ENCODE results near the gene RAD51B. TPM values are rescaled to one million over a fixed set of nuclear protein-coding genes. Genes with fewer than 3 reads are reported as not detected.

Gene RAD51B
- total RNA-seq, 4 donors from 2014 or later: 8.9 to 30.3 (median 10.4) TPM

DNA sequence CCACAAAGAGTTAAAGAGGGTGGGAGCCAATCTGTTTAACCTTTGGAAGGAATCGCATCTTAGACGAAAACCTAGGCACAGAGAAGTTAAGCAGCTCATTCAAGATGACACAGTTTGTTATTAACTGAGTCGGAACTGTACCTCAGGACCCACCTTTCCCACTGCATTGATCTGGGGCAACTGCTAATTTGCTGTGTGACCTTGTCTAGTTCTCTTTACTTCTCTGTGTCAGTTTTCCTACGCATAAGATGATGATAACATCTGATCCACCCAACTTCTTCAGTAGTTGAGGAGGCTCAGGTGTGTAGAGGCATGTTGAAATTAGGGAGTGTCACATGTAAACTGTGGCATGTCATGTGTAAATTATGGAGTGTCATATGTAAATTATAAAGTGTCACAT, 787.1 kb downstream of the RAD51B start:
- TF ChIP-seq, protein P1, sequence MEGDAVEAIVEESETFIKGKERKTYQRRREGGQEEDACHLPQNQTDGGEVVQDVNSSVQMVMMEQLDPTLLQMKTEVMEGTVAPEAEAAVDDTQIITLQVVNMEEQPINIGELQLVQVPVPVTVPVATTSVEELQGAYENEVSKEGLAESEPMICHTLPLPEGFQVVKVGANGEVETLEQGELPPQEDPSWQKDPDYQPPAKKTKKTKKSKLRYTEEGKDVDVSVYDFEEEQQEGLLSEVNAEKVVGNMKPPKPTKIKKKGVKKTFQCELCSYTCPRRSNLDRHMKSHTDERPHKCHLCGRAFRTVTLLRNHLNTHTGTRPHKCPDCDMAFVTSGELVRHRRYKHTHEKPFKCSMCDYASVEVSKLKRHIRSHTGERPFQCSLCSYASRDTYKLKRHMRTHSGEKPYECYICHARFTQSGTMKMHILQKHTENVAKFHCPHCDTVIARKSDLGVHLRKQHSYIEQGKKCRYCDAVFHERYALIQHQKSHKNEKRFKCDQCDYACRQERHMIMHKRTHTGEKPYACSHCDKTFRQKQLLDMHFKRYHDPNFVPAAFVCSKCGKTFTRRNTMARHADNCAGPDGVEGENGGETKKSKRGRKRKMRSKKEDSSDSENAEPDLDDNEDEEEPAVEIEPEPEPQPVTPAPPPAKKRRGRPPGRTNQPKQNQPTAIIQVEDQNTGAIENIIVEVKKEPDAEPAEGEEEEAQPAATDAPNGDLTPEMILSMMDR (IDR thresholded peaks at IDR 0.05): no peak
- DNase-seq (ENCODE audit: low spot score) (no peak), ATAC-seq (ENCODE audit: low FRiP score) (no peak)

DNA sequence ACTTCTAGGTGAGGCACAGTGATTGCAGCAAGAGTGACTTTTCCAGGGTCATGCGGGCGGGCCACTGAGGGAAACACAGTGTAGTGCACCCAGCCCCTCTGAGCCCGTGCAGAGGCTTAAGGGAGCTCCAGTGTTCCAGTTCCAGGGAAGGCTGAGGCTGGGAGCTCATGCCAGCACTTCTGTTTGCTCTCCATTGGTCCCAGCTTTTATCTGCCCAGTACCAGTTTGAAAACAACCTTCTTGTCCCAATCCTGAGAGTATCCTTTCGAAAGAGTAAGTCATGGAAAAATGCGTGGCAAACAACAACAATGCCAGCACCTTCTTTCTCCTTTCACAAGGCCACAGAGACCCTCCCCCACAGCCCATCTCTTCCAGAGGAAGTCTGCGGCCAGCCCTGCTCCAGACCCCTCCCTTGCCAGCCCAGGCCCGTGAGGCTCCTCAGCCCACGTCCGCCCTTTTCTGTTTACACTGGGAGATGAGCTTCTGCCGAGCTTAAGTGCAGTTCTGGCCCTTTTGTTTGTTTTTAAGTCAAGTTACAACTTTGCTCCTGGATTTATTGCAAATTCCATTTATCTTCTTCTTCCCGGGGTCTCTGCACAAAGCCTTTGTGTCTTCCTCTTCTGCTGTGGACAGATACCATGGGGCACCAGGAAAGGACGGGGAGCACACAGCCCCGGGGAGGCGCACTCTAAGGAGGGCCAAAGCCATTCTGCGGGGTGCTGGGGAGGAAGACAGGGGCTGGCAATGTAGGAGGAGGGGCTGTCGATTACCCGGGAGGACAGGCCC, 787.7 kb downstream of the RAD51B start:
- DNase-seq (ENCODE audit: low spot score) (no peak), ATAC-seq (ENCODE audit: low FRiP score) (peak; percentile 35)
- TF ChIP-seq, protein P1 (IDR thresholded peaks at IDR 0.05): no peak

DNA sequence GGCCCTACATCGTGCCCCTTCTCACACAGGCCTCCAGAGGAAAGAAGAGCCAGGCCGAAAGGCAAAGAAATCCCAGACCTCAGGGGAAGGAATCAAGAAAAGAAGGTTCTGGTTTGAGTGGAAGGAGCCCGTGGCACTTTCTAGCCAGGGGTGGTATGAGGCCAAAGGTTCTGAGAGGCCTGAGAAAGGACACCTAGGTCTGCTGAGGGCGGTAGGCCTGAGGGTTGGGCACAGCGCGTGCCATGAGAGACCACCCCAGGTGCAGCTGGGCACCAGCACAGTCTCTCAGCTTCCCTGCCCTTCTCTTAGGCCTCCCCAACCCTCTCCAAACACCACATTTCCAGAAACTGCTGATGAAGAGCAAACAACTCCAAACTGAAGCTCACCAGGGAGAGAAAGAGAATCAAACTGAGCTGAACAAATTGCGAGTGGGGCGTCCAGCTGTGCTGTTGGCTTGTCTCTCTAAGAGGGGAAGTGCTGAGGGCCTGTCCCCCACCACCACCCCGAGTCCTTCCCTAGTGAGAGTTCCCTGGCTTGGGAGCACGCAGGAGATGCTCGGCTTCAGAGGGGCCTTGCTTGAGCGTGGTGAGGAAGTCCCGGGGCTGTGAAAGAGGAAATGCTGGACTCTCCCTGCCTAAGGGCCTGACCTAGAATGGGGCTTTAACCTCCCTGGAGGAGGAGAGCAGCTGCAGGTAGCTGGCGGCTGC, 788.4 kb downstream of the RAD51B start:
- TF ChIP-seq, protein P1 (IDR thresholded peaks at IDR 0.05): no peak
- DNase-seq (ENCODE audit: low spot score) (no peak), ATAC-seq (ENCODE audit: low FRiP score) (no peak)

DNA sequence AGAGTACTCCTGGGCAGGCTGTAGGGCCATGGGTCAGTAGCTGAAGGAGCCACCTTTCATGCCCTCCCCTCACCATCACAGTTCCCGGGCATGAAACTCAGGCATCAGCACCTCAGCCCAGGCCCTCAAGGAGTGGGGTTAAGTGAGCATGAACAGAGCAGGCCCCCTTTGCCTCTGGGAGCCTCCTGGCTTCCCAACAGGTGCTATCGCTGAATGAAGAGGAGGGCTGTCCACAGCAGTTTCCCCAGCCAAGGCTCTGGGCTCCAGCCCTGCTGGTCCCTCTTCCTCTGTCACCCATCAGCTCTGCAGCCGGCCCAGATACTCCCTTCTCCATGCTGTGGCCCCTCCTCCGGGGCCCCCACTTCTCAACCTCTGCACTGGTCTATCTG, 789.0 kb downstream of the RAD51B start:
- DNase-seq (ENCODE audit: low spot score) (no peak), ATAC-seq (ENCODE audit: low FRiP score) (no peak)
- TF ChIP-seq, protein P1 (IDR thresholded peaks at IDR 0.05): no peak

DNA sequence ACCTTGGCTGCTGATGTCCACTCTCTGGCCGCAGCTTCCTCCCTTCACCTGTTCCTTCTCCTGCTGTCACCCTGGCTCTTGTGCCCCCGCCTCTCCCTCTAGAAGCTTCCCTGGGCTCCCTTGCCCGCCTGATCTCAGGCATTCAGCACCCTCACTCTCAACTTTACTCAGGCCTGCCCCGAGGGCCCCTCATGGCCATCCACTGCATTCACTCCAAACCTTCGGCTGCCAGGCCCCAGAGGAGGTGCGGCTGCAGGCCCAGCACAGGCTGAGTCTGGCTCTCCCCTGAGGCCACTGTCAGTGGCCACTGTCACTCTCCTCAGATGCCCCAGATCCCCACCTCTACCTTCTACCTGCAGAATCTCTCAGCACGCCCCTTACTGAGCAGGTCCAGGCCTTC, 789.4 kb downstream of the RAD51B start:
- TF ChIP-seq, protein P1 (IDR thresholded peaks at IDR 0.05): no peak
- DNase-seq (ENCODE audit: low spot score) (no peak), ATAC-seq (ENCODE audit: low FRiP score) (no peak)

DNA sequence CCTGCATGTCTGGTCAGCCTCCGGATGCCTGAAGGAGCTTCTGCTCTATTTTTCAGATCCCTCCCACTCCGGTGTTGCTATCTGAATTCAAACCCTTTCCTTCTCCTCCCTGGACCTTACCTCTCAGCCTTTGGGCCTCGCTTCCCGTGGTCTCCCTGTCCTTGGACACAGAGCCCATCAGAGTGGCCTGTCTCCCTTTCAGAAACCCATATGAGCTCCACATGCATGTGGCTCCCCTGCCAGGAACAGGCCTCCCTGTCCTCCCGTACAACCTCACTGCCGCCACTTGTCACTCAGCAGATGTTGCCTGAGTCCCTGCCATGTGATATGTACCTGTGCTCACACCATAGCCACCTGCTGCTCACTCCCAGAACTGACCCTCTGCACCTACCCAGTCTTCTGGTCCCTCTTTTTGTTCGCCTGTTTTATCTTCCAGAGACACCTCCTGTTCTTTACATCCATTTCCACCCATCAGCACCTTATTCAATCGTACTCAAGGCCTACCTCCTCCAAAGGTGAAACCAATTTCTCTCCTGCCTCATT, 790.7 kb downstream of the RAD51B start:
- ATAC-seq (ENCODE audit: low FRiP score): no peak
- TF ChIP-seq, protein P1 (IDR thresholded peaks at IDR 0.05): no peak

More for the DNA sequence above, 790.7 kb downstream of the RAD51B start:
- DNase-seq (ENCODE audit: low spot score): no peak

Measured in omental fat pad (tissue), 4 donors.